HepG2 (cell line): ENCODE results near the gene ODAD4. TPM values are rescaled to one million over a fixed set of nuclear protein-coding genes. Genes with fewer than 3 reads are reported as not detected.

Experiments
- AKAP8 ChIP-seq: sonication (generic); formaldehyde crosslinking; IDR thresholded peaks from 2 replicates; pipeline ENCODE4 v1.5.1; 2020; ENCODE audit warnings: mild to moderate bottlenecking, missing genetic modification reagents
- BRCA1 ChIP-seq: sonication (generic); formaldehyde crosslinking; IDR thresholded peaks from 2 replicates; pipeline ENCODE4 v1.4.0; 2020; ENCODE audit warnings: missing genetic modification reagents
- BRD4 ChIP-seq: sonication (generic); formaldehyde crosslinking; IDR thresholded peaks from 2 replicates; pipeline ENCODE4 v1.4.0; 2020; ENCODE audit warnings: missing genetic modification reagents
- ETV6 ChIP-seq: sonication (generic); formaldehyde crosslinking; conservative IDR thresholded peaks from 2 replicates; pipeline ENCODE4 v1.4.0; 2020; ENCODE audit warnings: missing genetic modification reagents
- FIP1L1 ChIP-seq: fragments of 200-400 bp; formaldehyde crosslinking; IDR thresholded peaks from 2 replicates; pipeline ENCODE4 v1.6.1; 2018; ENCODE audit warnings: low read depth, mild to moderate bottlenecking, low read length, moderate library complexity, borderline replicate concordance; ENCODE audit not compliant: insufficient read depth
- JUN ChIP-seq: sonication (generic); formaldehyde crosslinking; IDR thresholded peaks from 2 replicates; pipeline ENCODE4 v1.4.0; 2020; ENCODE audit warnings: mild to moderate bottlenecking, missing genetic modification reagents
- MLLT10 ChIP-seq: sonication (generic); formaldehyde crosslinking; IDR thresholded peaks from 2 replicates; pipeline ENCODE4 v1.4.0; 2020; ENCODE audit warnings: missing genetic modification reagents
- ONECUT2 ChIP-seq: sonication (generic); formaldehyde crosslinking; IDR thresholded peaks from 2 replicates; pipeline ENCODE4 v1.4.0; 2020; ENCODE audit warnings: missing genetic modification reagents
- SALL2 ChIP-seq: sonication (generic); formaldehyde crosslinking; IDR thresholded peaks from 2 replicates; pipeline ENCODE4 v1.8.1; 2023; ENCODE audit warnings: mild to moderate bottlenecking, missing genetic modification reagents, inconsistent platforms
- SIN3A ChIP-seq: IDR thresholded peaks from 2 replicates; pipeline ENCODE4 v1.6.1; 2011; ENCODE audit warnings: low read depth, mild to moderate bottlenecking, control low read depth, low read length, borderline replicate concordance
- SMAD3 ChIP-seq: sonication (generic); formaldehyde crosslinking; IDR thresholded peaks from 2 replicates; pipeline ENCODE4 v1.4.0; 2020; ENCODE audit warnings: missing genetic modification reagents
- SNAPC2 ChIP-seq: sonication (generic); formaldehyde crosslinking; IDR thresholded peaks from 2 replicates; pipeline ENCODE4 v1.8.1; 2022; ENCODE audit warnings: mild to moderate bottlenecking, missing genetic modification reagents
- TAF1 ChIP-seq: sonication (generic); formaldehyde crosslinking; IDR thresholded peaks from 2 replicates; pipeline ENCODE4 v1.4.0; 2020; ENCODE audit warnings: missing genetic modification reagents
- ZBTB20 ChIP-seq: sonication (generic); formaldehyde crosslinking; IDR thresholded peaks from 2 replicates; pipeline ENCODE4 v1.8.1; 2023; ENCODE audit warnings: missing genetic modification reagents, low read depth, mild to moderate bottlenecking, borderline replicate concordance
- ZMYM4 ChIP-seq: sonication (generic); formaldehyde crosslinking; IDR thresholded peaks from 2 replicates; pipeline ENCODE4 v1.8.1; 2023; ENCODE audit warnings: mild to moderate bottlenecking, missing genetic modification reagents
- ZNF121 ChIP-seq: sonication (generic); formaldehyde crosslinking; IDR thresholded peaks from 2 replicates; pipeline ENCODE4 v1.5.0; 2020; ENCODE audit warnings: mild to moderate bottlenecking, missing genetic modification reagents
- ZNF160 ChIP-seq: sonication (generic); formaldehyde crosslinking; IDR thresholded peaks from 2 replicates; pipeline ENCODE4 v1.8.0; 2022; ENCODE audit warnings: mild to moderate bottlenecking, inconsistent platforms, missing genetic modification reagents
- ZNF205 ChIP-seq: IDR thresholded peaks from 2 replicates; pipeline ENCODE4 v1.6.1; 2018; ENCODE audit warnings: missing biosample characterization, missing genetic modification reagents
- ZNF260 ChIP-seq: sonication (generic); formaldehyde crosslinking; IDR thresholded peaks from 2 replicates; pipeline ENCODE4 v1.4.0; 2020; ENCODE audit warnings: missing genetic modification reagents, low read depth, mild to moderate bottlenecking, borderline replicate concordance
- ZNF432 ChIP-seq: sonication (generic); formaldehyde crosslinking; IDR thresholded peaks from 2 replicates; pipeline ENCODE4 v1.5.0; 2020; ENCODE audit warnings: missing genetic modification reagents, mild to moderate bottlenecking, borderline replicate concordance
- ZNF44 ChIP-seq: sonication (generic); formaldehyde crosslinking; IDR thresholded peaks from 2 replicates; pipeline ENCODE4 v1.5.1; 2020; ENCODE audit warnings: mild to moderate bottlenecking, missing genetic modification reagents
- ZNF451 ChIP-seq: sonication (generic); formaldehyde crosslinking; IDR thresholded peaks from 2 replicates; pipeline ENCODE4 v1.5.0; 2020; ENCODE audit warnings: mild to moderate bottlenecking, missing genetic modification reagents
- ZNF556 ChIP-seq: sonication (generic); formaldehyde crosslinking; IDR thresholded peaks from 2 replicates; pipeline ENCODE4 v1.4.0; 2020; ENCODE audit warnings: mild to moderate bottlenecking, missing genetic modification reagents, borderline replicate concordance
- ZNF878 ChIP-seq: sonication (generic); formaldehyde crosslinking; IDR thresholded peaks from 2 replicates; pipeline ENCODE4 v1.8.1; 2023; ENCODE audit warnings: mild to moderate bottlenecking, missing genetic modification reagents, moderate library complexity
- polyA plus RNA-seq, 8 experiments: library from polyadenylated mRNA; depleted of rRNA in 3 of 8; stranded (reverse) in 7 of 8; unstranded in 1 of 8; fragments of >200 nt; fragmentation: Illumina TruSeq in 4 of 8; extraction: Trizol in 4 of 8; gene quantifications; 2 replicates each; pipeline versions ENCODE4 v1.2.1 to v1.2.3, GENCODE V29; 2011 to 2016; ENCODE audit warnings: low read depth in 4 of 8, missing spikeins in 1 of 8, mixed read lengths in 1 of 8; ENCODE audit not compliant: insufficient read depth in 1 of 8
- total RNA-seq, 5 experiments: library from RNA; depleted of rRNA; stranded (reverse); fragments of >200 nt; fragmentation: Illumina TruSeq; extraction: Trizol; gene quantifications; 2 replicates each; pipeline ENCODE4 v1.2.3, GENCODE V29; 2016; ENCODE audit warnings: low read depth in 1 of 5
- TF ChIP-seq, protein P1 (sequence below): sonication (generic); formaldehyde crosslinking; conservative IDR thresholded peaks from 2 replicates; pipeline ENCODE4 v1.5.0; 2020; ENCODE audit warnings: missing genetic modification reagents
- TF ChIP-seq, protein P2 (sequence below): sonication (generic); formaldehyde crosslinking; IDR thresholded peaks from 2 replicates; pipeline ENCODE4 v1.9.0; 2021; ENCODE audit warnings: missing genetic modification reagents, mild to moderate bottlenecking, borderline replicate concordance

Gene ODAD4
- total and polyA plus RNA-seq, 2 of the 13 experiments (the other 11 are each of a cell fraction or from before 2014, with no cell fraction given): 0.48 to 0.53 TPM

DNA sequence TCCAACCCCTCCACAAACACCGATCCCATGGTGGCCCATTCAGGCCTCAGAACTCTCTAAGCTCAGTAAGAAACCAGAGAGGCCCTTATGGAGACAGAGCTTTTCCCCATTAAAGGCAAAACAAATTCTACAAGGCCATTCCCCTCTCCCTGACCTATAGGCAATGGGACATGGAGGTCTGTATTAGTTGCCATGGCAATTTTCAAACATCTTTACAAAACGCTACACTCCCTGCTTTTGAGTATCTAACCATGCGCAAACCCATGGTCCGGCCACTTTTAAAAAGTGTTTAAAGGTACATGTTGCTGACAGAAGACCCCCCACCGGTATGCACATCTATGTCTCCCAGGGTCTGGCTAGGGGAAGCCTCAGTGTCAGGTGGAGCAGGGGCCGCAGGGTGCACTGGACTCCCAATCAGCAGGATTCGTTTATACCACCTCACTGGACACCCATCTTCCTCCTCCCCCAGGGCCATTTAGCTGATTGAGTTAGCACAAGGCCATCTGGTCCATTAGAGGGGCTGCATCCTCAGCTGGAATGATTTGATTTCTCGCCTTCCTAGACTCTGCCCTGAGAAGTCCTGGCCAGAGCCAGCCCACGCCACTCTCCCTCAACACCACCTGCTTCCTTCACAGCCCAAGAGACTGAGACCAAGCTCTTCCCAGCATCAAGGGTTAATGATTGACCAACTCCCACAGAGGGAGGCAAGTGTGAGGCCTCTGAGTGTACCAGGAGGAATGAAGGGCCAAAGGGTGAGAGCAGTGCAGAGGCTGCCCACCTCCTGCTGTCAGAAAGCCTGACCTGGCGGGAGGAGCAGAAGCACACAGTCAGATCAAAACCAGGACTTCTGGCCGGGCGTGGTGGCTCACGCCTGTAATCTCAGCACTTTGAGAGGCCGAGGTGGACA, 22.5 kb upstream of the ODAD4 start (continued):
- peak; percentile 69; the same call in 1 of the 2 replicates for TF ChIP-seq SIN3A
- TF ChIP-seq ZNF878 (CRISPR knock-in tag): 0 out of 2 replicates have a peak, but pooled peaks have one; percentile 20
- peak; percentile 42; the same call in 1 of the 2 replicates for TF ChIP-seq JUN (CRISPR knock-in tag)
- TF ChIP-seq ZNF556 (CRISPR knock-in tag): peak; percentile 80; the same call in 1 of the 2 replicates
- no peak for TF ChIP-seq MLLT10 (CRISPR knock-in tag)
- peak; percentile 34; the same call in 1 of the 2 replicates for TF ChIP-seq SALL2 (CRISPR knock-in tag)
- TF ChIP-seq, protein P1, sequence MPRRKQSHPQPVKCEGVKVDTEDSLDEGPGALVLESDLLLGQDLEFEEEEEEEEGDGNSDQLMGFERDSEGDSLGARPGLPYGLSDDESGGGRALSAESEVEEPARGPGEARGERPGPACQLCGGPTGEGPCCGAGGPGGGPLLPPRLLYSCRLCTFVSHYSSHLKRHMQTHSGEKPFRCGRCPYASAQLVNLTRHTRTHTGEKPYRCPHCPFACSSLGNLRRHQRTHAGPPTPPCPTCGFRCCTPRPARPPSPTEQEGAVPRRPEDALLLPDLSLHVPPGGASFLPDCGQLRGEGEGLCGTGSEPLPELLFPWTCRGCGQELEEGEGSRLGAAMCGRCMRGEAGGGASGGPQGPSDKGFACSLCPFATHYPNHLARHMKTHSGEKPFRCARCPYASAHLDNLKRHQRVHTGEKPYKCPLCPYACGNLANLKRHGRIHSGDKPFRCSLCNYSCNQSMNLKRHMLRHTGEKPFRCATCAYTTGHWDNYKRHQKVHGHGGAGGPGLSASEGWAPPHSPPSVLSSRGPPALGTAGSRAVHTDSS (CRISPR knock-in tag): no peak
- TF ChIP-seq ZNF121: peak; percentile 39; the same call in 1 of the 2 replicates
- TF ChIP-seq SNAPC2 (CRISPR knock-in tag): peak; percentile 71; the same call in 1 of the 2 replicates
- TF ChIP-seq BRCA1 (CRISPR knock-in tag): no peak
- no peak for TF ChIP-seq ONECUT2 (CRISPR knock-in tag)
- TF ChIP-seq ZNF205: peak; percentile 76; the same call in 1 of the 2 replicates
- TF ChIP-seq TAF1 (CRISPR knock-in tag): peak; percentile 59
- no peak for TF ChIP-seq AKAP8 (CRISPR knock-in tag)
- peak; percentile 76 for TF ChIP-seq ZMYM4
- no peak for TF ChIP-seq FIP1L1
- 0 out of 2 replicates have a peak, but pooled peaks have one; percentile 33 for TF ChIP-seq ZBTB20 (CRISPR knock-in tag)
- TF ChIP-seq ZNF451 (CRISPR knock-in tag): peak; percentile 52; the same call in 1 of the 2 replicates
- no peak for TF ChIP-seq ZNF432 (CRISPR knock-in tag)
- TF ChIP-seq ZNF160 (CRISPR knock-in tag): no peak
- TF ChIP-seq BRD4 (CRISPR knock-in tag): no peak
- TF ChIP-seq ZNF260 (CRISPR knock-in tag): no peak
- TF ChIP-seq SMAD3 (CRISPR knock-in tag): peak; percentile 88
- TF ChIP-seq, protein P2, sequence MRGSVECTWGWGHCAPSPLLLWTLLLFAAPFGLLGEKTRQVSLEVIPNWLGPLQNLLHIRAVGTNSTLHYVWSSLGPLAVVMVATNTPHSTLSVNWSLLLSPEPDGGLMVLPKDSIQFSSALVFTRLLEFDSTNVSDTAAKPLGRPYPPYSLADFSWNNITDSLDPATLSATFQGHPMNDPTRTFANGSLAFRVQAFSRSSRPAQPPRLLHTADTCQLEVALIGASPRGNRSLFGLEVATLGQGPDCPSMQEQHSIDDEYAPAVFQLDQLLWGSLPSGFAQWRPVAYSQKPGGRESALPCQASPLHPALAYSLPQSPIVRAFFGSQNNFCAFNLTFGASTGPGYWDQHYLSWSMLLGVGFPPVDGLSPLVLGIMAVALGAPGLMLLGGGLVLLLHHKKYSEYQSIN (CRISPR knock-in tag): no peak
- no peak for TF ChIP-seq ETV6 (CRISPR knock-in tag)
- peak; percentile 73; the same call in 1 of the 2 replicates for TF ChIP-seq ZNF44 (CRISPR knock-in tag)
